HepG2 (cell line): ENCODE measurements around the gene GRPEL2.

ENCODE experiments used
- KDM5A ChIP-seq: fragments of 200-600 bp; sonication (generic); IDR thresholded peaks from 2 replicates; pipeline ENCODE4 v1.7.0; 2018; ENCODE audit warnings: antibody characterized with exemption, mild to moderate bottlenecking, low read length, borderline replicate concordance
- TF ChIP-seq, protein P1 (sequence below): sonication (generic); formaldehyde crosslinking; IDR thresholded peaks from 2 replicates; pipeline ENCODE4 v1.4.0; 2020; ENCODE audit warnings: missing genetic modification reagents

DNA sequence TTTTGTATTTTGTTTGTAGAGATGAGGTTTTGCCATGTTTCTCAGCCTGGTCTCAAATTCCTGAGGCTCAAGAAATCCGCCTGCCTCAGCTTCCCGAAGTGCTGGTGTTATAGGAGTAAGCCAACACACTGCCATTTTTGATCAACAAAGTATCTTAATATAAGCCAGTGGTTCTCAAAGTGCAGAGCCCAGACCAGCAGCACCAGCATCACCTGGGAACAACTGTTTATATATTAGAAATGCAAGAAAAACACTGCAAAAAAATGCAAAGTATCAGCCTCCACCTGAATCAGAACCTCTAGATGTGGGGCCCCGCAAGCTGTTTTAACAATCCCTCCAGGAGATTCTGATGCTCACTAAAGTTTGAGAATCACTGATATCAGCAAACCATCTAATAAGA, 27.6 kb downstream of the GRPEL2 start:
- TF ChIP-seq, protein P1, sequence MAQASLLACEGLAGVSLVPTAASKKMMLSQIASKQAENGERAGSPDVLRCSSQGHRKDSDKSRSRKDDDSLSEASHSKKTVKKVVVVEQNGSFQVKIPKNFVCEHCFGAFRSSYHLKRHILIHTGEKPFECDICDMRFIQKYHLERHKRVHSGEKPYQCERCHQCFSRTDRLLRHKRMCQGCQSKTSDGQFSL (CRISPR knock-in tag): no peak
- no peak for TF ChIP-seq KDM5A
